Keratinocyte (primary cell): ENCODE results near the gene ITGAE. TPM values are rescaled to one million over a fixed set of nuclear protein-coding genes. Genes with fewer than 3 reads are reported as not detected.

ENCODE experiments used
- DNase-seq: peaks from one replicate; pipeline ENCODE4 v3.0.0-alpha.2; 2011; ENCODE audit warnings: low read depth, missing footprints, low spot score
- FAIRE-seq: peaks from 2 replicates; lab custom pipeline; 2011; peaks lifted over from hg19 to GRCh38; lab: Jason Lieb, UNC
- H2AFZ ChIP-seq: 2 replicates; pipeline ENCODE4 v1.6.0; 2012; ENCODE audit warnings: low read length, control low read depth, inconsistent platforms; ENCODE audit not compliant: control insufficient read depth
- H3K27ac ChIP-seq: 2 replicates; pipeline ENCODE4 v1.5.1; 2011; ENCODE audit warnings: low read length; ENCODE audit not compliant: control insufficient read depth, insufficient read depth
- H3K27me3 ChIP-seq: 3 replicates; pipeline ENCODE4 v1.6.0; 2011; ENCODE audit warnings: low read length; ENCODE audit not compliant: control insufficient read depth, insufficient read depth; ENCODE audit errors: extremely low read depth
- H3K36me3 ChIP-seq, 2 experiments: 2 replicates in 1 of 2; 3 replicates in 1 of 2; pipeline ENCODE4 v1.5.1; 2011; ENCODE audit warnings: low read length in 2 of 2, mild to moderate bottlenecking in 1 of 2; ENCODE audit not compliant: control insufficient read depth in 2 of 2, insufficient read depth in 2 of 2; ENCODE audit errors: extremely low read depth in 1 of 2
- H3K4me1 ChIP-seq: 3 replicates; pipeline ENCODE4 v1.5.1; 2011; ENCODE audit warnings: low read length; ENCODE audit not compliant: control insufficient read depth, insufficient read depth; ENCODE audit errors: extremely low read depth
- H3K4me2 ChIP-seq: 3 replicates; pipeline ENCODE4 v1.6.0; 2011; ENCODE audit warnings: low read depth, low read length; ENCODE audit not compliant: control insufficient read depth, insufficient read depth; ENCODE audit errors: extremely low read depth
- H3K4me3 ChIP-seq, 3 experiments: fragments of 200-600 bp in 1 of 3; sonication (generic) in 1 of 3; 2 replicates in 2 of 3; 3 replicates in 1 of 3; pipeline ENCODE4 v1.5.1; 2011 to 2016; ENCODE audit warnings: low read length in 3 of 3, mild to moderate bottlenecking in 3 of 3, control low read depth in 2 of 3, inconsistent platforms in 1 of 3, low read depth in 1 of 3, mixed read lengths in 1 of 3, mixed run types in 1 of 3, moderate library complexity in 1 of 3; ENCODE audit not compliant: control insufficient read depth in 2 of 3, insufficient read depth in 2 of 3; ENCODE audit errors: extremely low read depth in 1 of 3
- H3K79me2 ChIP-seq: 2 replicates; pipeline ENCODE4 v1.6.0; 2012; ENCODE audit warnings: low read length; ENCODE audit not compliant: control insufficient read depth, insufficient read depth
- H3K9ac ChIP-seq: 3 replicates; pipeline ENCODE4 v1.6.0; 2011; ENCODE audit warnings: low read length; ENCODE audit not compliant: control insufficient read depth, insufficient read depth; ENCODE audit errors: extremely low read depth
- H3K9me1 ChIP-seq: 3 replicates; pipeline ENCODE4 v1.6.0; 2011; ENCODE audit warnings: low read length; ENCODE audit not compliant: control insufficient read depth, insufficient read depth; ENCODE audit errors: extremely low read depth
- H3K9me3 ChIP-seq: 2 replicates; pipeline ENCODE4 v1.5.1; 2012; ENCODE audit warnings: low read depth, low read length; ENCODE audit not compliant: control insufficient read depth
- H4K20me1 ChIP-seq: 3 replicates; pipeline ENCODE4 v1.6.0; 2011; ENCODE audit warnings: low read length; ENCODE audit not compliant: control insufficient read depth, insufficient read depth; ENCODE audit errors: extremely low read depth
- CTCF ChIP-seq, 3 experiments: IDR thresholded peaks in 1 of 3; conservative IDR thresholded peaks in 1 of 3; optimal IDR thresholded peaks in 1 of 3; 2 replicates in 2 of 3; 3 replicates in 1 of 3; pipeline versions ENCODE3 to v1.5.1; 2011; ENCODE audit warnings: low read length in 3 of 3, mild to moderate bottlenecking in 3 of 3, moderate library complexity in 2 of 3, control low read depth in 1 of 3, inconsistent platforms in 1 of 3; ENCODE audit not compliant: insufficient read depth in 2 of 3; ENCODE audit errors: extremely low read depth in 1 of 3
- EZH2 ChIP-seq: IDR thresholded peaks from one replicate; pipeline ENCODE4 v1.6.1; 2012; ENCODE audit warnings: inconsistent platforms, mild to moderate bottlenecking, low read length, moderate library complexity
- dilution Hi-C: fragments of 300-500 bp; cut with MboI; formaldehyde crosslinking; loops from one replicate; pipeline ENCODE4 v1.7.0; 2020; ENCODE audit warnings: low sequenced_read_pairs; ENCODE audit not compliant: extremely low pct_ligation_motif_present
- polyA plus RNA-seq, 5 experiments: library from polyadenylated mRNA; depleted of rRNA in 3 of 5; stranded (reverse) in 3 of 5; stranded (forward) in 1 of 5; unstranded in 1 of 5; fragments of >200 nt; gene quantifications; 1 replicate in 1 of 5; 2 replicates in 3 of 5; 3 replicates in 1 of 5; pipeline versions ENCODE4 v1.2.1 to v1.2.3, GENCODE V29; 2011 to 2012; ENCODE audit warnings: missing spikeins in 2 of 5, low read depth in 1 of 5, low replicate concordance in 1 of 5

Gene ITGAE
- polyA plus RNA-seq, 1 donor (not counting 4 experiments of a cell fraction or from before 2014, with no cell fraction given): 66.6 TPM

- Histone ChIP-seq H3K4me1 (peaks cover 4% of the 10 kb centered on the region), H2AFZ (no peak overlapping the region), H3K27me3 (peaks cover 31% of the 10 kb centered on the region), H3K4me2 (no peak overlapping the region), H3K9me1 (no peaks in the 10 kb centered on the region), H3K27ac (no peak overlapping the region), H3K9me3 (no peaks in the 10 kb centered on the region), H3K79me2 (no peaks in the 10 kb centered on the region), H4K20me1 (no peaks in the 10 kb centered on the region), H3K4me3 (no peak overlapping the region), H3K9ac (no peak overlapping the region), H3K36me3 (no peaks in the 10 kb centered on the region)
- DNase-seq: no peak
- dilution Hi-C loops: no loop called here
- TF ChIP-seq EZH2 (no peak), CTCF (optimal IDR thresholded peaks at IDR 0.05 in 1 of 3, IDR thresholded peaks at IDR 0.05 in 1 of 3, conservative IDR thresholded peaks at IDR 0.05 in 1 of 3; ENCODE audit: extremely low read depth in 1 of 3, insufficient read depth in 2 of 3, low read length in 3 of 3) (peak in 2 of 3 experiments; percentile 12 to 16)
- no peak for FAIRE-seq
Observed at GRCh38 chr17:3691617-3692067, 109.3 kb downstream of the ITGAE start.

- H2AFZ ChIP-seq: no peak overlapping the region
- dilution Hi-C loops: no loop called here
- DNase-seq: no peak
- H3K27ac ChIP-seq: no peak overlapping the region
- H4K20me1 ChIP-seq: no peaks in the 10 kb centered on the region
- TF ChIP-seq EZH2 (no peak), CTCF (optimal IDR thresholded peaks at IDR 0.05 in 1 of 3, IDR thresholded peaks at IDR 0.05 in 1 of 3, conservative IDR thresholded peaks at IDR 0.05 in 1 of 3; ENCODE audit: extremely low read depth in 1 of 3, insufficient read depth in 2 of 3, low read length in 3 of 3) (no peak)
- H3K36me3 ChIP-seq: no peaks in the 10 kb centered on the region
- peaks cover 23% of the 10 kb centered on the region for H3K27me3 ChIP-seq
- H3K4me1 ChIP-seq: no peaks in the 10 kb centered on the region
- H3K9ac ChIP-seq: no peak overlapping the region
- no peaks in the 10 kb centered on the region for H3K79me2 ChIP-seq
- FAIRE-seq: no peak
- no peaks in the 10 kb centered on the region for H3K9me1 ChIP-seq
- no peak overlapping the region for H3K4me3 ChIP-seq
- H3K4me2 ChIP-seq: no peak overlapping the region
- no peaks in the 10 kb centered on the region for H3K9me3 ChIP-seq
Observed at GRCh38 chr17:3690094-3690715, 110.8 kb downstream of the ITGAE start.
